HG03469 (cell line): ENCODE measurements around the gene AGBL1.

Experiments
- ATAC-seq: cut with Tn5 transposase; IDR thresholded peaks from one replicate; pipeline ENCODE4 v1.9.1; 2021; ENCODE audit warnings: mild to moderate bottlenecking, moderate library complexity, moderate number of reproducible peaks; ENCODE audit not compliant: unreplicated experiment

Gene AGBL1

GRCh38 chr15:86903642-86904421, 824.2 kb downstream of the AGBL1 start:
- no peak for ATAC-seq

DNA sequence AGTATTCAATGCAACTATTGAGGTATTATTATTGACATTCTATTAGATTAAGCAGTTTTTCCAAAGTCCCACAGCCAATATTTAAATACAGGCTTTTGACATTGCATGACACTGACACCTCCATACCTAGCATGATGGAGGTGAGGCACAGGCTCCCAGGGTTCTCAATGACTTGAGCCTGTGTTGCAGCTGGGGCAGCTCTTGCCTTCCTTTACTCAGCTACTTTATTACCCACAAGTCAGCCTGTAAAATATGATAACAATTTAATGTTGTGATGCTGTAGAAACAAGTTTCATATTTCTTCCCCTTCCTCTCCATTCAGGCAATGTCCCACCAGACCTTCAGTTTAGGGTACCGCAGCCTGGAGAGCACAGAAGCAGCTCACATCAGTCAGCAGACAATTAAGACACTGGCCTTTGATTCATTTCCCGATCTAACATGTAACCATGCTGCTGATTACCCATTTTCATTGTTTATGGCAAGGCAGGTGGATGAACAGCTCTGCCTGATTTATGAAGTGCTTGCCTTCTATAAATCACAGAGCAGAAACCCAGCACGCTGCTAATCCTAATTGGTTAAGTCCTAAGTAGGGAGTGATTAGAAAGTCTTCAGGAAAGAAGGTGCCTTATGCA, 826.1 kb downstream of the AGBL1 start:
- ATAC-seq = no peak

GRCh38 chr15:86906376-86906775, 826.7 kb downstream of the AGBL1 start:
- ATAC-seq = no peak

GRCh38 chr15:86911022-86911421, 831.4 kb downstream of the AGBL1 start:
- no peak for ATAC-seq

DNA sequence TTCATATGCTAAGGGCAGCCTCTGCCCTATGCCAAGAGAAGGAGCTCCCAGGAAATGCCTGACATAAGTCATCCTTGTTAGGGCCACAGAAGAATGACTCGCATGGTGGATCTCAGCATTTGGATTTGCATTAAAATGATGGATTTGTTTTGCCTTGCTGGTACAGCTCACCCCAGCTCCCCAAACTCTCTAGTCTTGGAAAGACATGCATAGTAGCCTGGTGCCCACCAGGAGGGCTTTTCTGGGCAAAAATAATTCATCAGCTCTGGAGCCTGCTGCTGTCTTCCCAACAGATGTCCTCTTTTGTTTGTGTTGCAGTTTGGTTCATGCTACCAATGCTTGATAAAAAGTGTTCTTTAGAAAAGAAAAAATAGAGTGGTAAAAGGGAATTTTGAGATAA, 833.0 kb downstream of the AGBL1 start:
- no peak for ATAC-seq

GRCh38 chr15:86915811-86916331, 836.2 kb downstream of the AGBL1 start:
- ATAC-seq = no peak

GRCh38 chr15:86916671-86917360, 837.1 kb downstream of the AGBL1 start:
- no peak for ATAC-seq

- no peak for ATAC-seq
These were observed 837.6 kb downstream of the AGBL1 start for GRCh38 chr15:86917361-86917671.

DNA sequence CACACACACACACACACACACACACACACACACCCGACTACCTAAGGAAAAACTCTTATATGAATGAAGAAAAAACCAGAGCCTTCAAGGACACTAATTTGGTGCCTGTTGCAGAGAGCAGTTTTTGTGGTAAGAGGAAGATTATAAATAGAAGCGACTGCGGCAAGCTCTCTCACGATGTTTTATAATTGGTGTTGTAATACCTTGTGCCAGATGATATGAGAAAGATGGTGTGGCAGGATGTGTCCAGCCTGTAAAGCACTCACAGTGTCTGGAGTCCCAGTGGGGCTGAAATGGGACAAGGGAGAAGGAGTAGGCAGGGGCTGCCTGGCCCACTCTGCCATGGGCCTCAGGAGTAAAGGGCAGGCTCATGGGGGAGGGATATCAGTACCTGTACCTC, 839.9 kb downstream of the AGBL1 start:
- ATAC-seq = no peak

GRCh38 chr15:86929461-86929860, 849.8 kb downstream of the AGBL1 start:
- ATAC-seq = no peak

DNA sequence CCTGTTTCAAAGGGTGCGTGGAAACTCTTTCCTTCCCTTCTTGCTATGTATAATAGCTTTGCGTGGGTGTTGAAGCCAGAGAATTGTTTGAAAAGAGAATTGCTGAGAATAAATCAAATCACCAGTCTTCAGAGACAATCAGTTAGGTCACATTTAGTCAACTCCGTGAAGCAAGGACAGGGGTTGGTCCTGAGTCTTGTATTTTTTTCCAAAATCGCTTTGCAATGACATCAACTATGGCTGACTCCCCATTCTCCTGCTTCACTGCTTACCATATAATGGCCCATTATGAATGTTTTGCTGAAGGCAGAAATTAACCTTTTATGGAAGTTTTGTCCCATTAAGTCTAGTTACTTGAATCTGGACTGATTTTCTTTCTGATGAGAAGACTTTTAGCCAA, 852.8 kb downstream of the AGBL1 start:
- no peak for ATAC-seq

DNA sequence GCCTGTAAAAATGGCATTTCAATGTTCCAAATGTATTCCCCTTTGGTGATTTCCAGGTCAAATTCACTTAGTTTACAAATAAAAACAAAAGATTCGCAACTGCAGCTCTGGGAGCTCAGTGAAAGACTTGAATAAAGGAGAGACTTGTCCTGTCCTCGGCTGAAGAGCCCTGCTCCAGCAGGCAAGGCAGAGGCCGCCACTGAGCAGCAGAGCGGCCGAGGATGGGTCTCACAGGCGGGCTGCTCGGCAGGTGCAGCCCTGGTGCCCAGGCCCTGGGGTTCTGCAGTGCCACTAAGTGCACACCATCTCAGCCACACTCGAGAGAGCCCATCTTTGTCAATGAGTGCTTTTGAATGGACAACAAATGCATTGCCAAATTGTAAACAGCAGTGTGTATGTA, 856.2 kb downstream of the AGBL1 start:
- no peak for ATAC-seq

DNA sequence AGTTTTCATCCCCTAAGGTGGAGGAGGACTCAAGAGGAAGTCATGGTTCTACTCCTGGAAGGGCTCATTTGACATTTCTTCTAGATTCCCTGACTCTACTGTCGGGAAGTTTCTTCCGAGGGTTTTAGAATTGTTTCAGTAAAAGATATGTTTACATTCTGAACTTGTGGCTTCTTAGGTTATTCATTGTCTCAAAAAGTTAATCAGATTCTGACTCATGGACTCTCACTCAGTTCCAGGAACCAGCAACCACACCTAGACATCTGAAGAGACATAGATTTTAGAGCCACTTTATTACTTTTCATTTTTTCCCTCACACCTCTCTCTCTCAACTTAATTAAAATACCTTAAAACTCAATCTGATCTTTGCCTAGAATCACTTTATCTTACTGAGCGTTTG, 862.6 kb downstream of the AGBL1 start:
- no peak for ATAC-seq

DNA sequence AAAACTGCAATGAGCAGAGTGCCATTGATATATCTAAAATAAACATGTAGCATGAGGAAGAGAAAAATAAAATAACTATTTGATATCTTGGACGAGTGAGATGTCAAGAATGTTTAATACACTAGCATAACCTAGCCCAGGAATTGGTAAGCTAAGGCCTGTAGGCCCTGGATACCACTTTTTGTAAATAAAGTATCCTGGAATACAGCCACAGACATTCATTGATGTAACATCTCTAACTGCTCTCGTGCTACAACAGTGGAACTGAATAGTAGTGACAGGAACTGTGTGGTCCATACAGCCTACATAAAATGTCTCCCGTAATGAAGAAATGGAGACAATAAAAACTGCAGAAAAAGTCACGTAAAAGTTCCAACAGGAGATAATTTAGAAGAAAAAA, 869.0 kb downstream of the AGBL1 start:
- ATAC-seq = no peak

- no peak for ATAC-seq
These were observed 879.6 kb downstream of the AGBL1 start for GRCh38 chr15:86959254-86959653.

DNA sequence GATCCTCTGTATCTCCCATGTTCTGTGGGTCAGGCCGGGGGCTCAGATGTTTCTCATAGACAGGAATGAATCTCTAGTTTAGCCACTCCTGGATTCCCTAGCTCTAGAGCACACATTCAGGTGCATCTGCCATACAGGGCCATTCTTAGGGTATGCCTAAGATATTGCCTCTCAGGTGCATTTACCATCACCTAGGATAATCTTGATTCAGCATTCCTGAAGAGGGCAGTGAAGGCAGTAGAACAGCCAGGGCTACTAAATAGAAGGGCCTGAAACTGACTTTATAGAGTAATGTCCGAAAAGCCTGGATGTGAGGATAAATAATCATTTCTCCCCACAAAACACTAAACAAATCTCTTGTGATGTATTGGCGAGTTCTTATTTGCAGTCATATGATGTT, 882.0 kb downstream of the AGBL1 start:
- ATAC-seq = no peak

- ATAC-seq = no peak
These were observed 884.6 kb downstream of the AGBL1 start for GRCh38 chr15:86964271-86964670.

GRCh38 chr15:86968244-86968643, 888.6 kb downstream of the AGBL1 start:
- ATAC-seq = no peak

DNA sequence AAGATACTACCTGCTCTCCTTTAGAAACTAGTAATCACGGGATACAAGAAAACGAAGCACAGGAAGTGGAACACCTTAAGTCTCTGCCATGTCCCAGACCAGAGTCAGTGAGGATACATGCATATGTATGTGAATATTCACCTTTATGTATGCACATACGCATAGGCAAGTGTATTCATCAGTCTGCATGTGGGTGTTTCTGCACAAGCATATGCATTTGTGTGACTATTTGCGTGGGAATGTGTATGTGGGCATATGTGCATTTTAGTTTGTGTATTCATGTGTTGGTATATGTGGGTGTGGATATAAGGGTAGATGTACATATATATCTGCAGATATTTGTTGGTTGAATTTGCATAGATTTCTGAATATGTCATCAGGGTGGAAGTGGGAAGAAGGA, 889.7 kb downstream of the AGBL1 start:
- no peak for ATAC-seq

GRCh38 chr15:86973284-86973844, 893.7 kb downstream of the AGBL1 start:
- no peak for ATAC-seq

DNA sequence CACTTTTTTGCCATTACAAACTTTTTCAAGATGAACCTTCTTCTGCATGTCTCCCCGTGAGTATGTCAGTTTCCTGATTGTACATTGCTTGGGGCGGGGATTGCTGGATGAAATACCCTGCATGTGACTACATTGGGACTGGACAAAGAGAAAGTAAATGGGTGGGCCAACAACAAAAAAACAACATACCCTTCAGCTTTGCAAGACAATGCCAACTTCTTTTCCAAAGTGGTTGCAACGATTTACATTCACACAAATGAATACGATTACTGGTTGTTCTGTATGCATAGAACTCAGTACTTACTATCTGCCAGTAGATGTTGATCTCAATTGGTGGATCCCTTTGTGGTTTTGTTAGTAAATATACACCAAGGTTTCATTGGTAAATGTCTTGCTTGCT, 908.4 kb downstream of the AGBL1 start:
- ATAC-seq = no peak

GRCh38 chr15:87021751-87022150, 942.1 kb downstream of the AGBL1 start:
- no peak for ATAC-seq
